AG09319 (cell line): Measurements from ENCODE around the gene FBXL17.

Source experiments
- DNase-seq: peaks from one replicate; pipeline ENCODE4 v3.0.0-alpha.2; 2010; ENCODE audit warnings: low read depth; ENCODE audit errors: extremely low read depth
- CTCF ChIP-seq: IDR thresholded peaks from 2 replicates; pipeline ENCODE4 v1.5.1; 2011; ENCODE audit warnings: low read depth, mild to moderate bottlenecking, inconsistent platforms, low read length, moderate library complexity

FBXL17 gene

GRCh38 chr5:108222011-108222410, 159.9 kb downstream of the FBXL17 start:
- DNase-seq, result no peak
- no peak for TF ChIP-seq CTCF

GRCh38 chr5:108220834-108221233, 161.1 kb downstream of the FBXL17 start:
- TF ChIP-seq CTCF, result no peak
- no peak for DNase-seq

GRCh38 chr5:108216890-108217289, 165.0 kb downstream of the FBXL17 start:
- no peak for DNase-seq
- no peak for TF ChIP-seq CTCF

- DNase-seq, result no peak
- no peak for TF ChIP-seq CTCF
Measured at GRCh38 chr5:108214857-108215256, 167.0 kb downstream of the FBXL17 start.

- TF ChIP-seq CTCF, result no peak
- no peak for DNase-seq
Measured at GRCh38 chr5:108212775-108213346, 169.0 kb downstream of the FBXL17 start.

GRCh38 chr5:108206707-108207106, 175.2 kb downstream of the FBXL17 start:
- TF ChIP-seq CTCF, result no peak
- no peak for DNase-seq

- no peak for TF ChIP-seq CTCF
- DNase-seq, result no peak
Measured at GRCh38 chr5:108201721-108202120, 180.2 kb downstream of the FBXL17 start.
